Smooth muscle cell (in vitro differentiated cells): Measurements from ENCODE around the gene LCN6. TPM values are rescaled to one million over a fixed set of nuclear protein-coding genes. Genes with fewer than 3 reads are reported as not detected.

Source experiments
- DNase-seq: peaks from one replicate; lab custom pipeline; 2025; ENCODE audit not compliant: unreplicated experiment; lab: John Stamatoyannopoulos, UW
- H2AFZ ChIP-seq: fragments of 200-600 bp; sonication (generic); 2 replicates; pipeline ENCODE4 v1.6.0; 2016; ENCODE audit warnings: antibody characterized with exemption, low read depth, mild to moderate bottlenecking
- H3F3A ChIP-seq: fragments of 200-600 bp; sonication (generic); 2 replicates; pipeline ENCODE4 v1.6.0; 2017; ENCODE audit warnings: antibody characterized with exemption, low read depth
- H3K27ac ChIP-seq: fragments of 200-600 bp; sonication (generic); 2 replicates; pipeline ENCODE4 v1.5.1; 2016; ENCODE audit warnings: low read depth, mild to moderate bottlenecking
- H3K27me3 ChIP-seq: fragments of 200-600 bp; sonication (generic); 2 replicates; pipeline ENCODE4 v1.6.1; 2016; ENCODE audit warnings: low read depth, mild to moderate bottlenecking
- H3K36me3 ChIP-seq: fragments of 200-600 bp; sonication (generic); 2 replicates; pipeline ENCODE4 v1.5.1; 2016; ENCODE audit warnings: low read depth
- H3K4me1 ChIP-seq: fragments of 200-600 bp; sonication (generic); 2 replicates; pipeline ENCODE4 v1.5.1; 2016; ENCODE audit warnings: low read depth
- H3K4me2 ChIP-seq: fragments of 200-600 bp; sonication (generic); 2 replicates; pipeline ENCODE4 v1.6.0; 2016; ENCODE audit warnings: mild to moderate bottlenecking
- H3K4me3 ChIP-seq: fragments of 200-600 bp; sonication (generic); 2 replicates; pipeline ENCODE4 v1.5.1; 2016; ENCODE audit warnings: mild to moderate bottlenecking
- H3K79me2 ChIP-seq: fragments of 200-600 bp; sonication (generic); 2 replicates; pipeline ENCODE4 v1.6.0; 2016; ENCODE audit warnings: low read depth, mild to moderate bottlenecking
- H3K9ac ChIP-seq: fragments of 200-600 bp; sonication (generic); 2 replicates; pipeline ENCODE4 v1.6.0; 2016; ENCODE audit warnings: low read depth
- H3K9me3 ChIP-seq: fragments of 200-600 bp; sonication (generic); replicated peaks from 2 replicates; pipeline ENCODE4 v1.5.1; 2016; ENCODE audit warnings: low read depth
- H4K20me1 ChIP-seq: fragments of 200-600 bp; sonication (generic); 2 replicates; pipeline ENCODE4 v1.6.0; 2016; ENCODE audit warnings: low read depth
- CTCF ChIP-seq: fragments of 200-600 bp; sonication (generic); IDR thresholded peaks from 2 replicates; pipeline ENCODE4 v1.5.1; 2017; ENCODE audit warnings: borderline replicate concordance, mild to moderate bottlenecking, antibody characterized with exemption; ENCODE audit not compliant: insufficient read depth, poor library complexity, severe bottlenecking
- WGBS: methylation state at CpG from one replicate; pipeline ENCODE4 v1.1.7; 2016; ENCODE audit warnings: low lambda C conversion rate; 5-methylcytosine and 5-hydroxymethylcytosine counted together
- polyA plus RNA-seq: library from polyadenylated mRNA; unstranded; fragments of >200 nt; fragmentation: Nextera tagmentation; extraction: Ambion mirVana; gene quantifications from 2 replicates; pipeline ENCODE4 v1.2.1, GENCODE V29; 2016
- total RNA-seq: library from RNA; depleted of rRNA; stranded (reverse); fragments of >200 nt; gene quantifications from 2 replicates; pipeline ENCODE4 v1.2.3, GENCODE V29; 2014

LCN6 gene
- total and polyA plus RNA-seq, 2 experiments from 2014 or later = not detected

GRCh38 chr9:136750526-136750925 is 2.2 kb upstream of the LCN6 start:
- H3K9ac ChIP-seq = no peak overlapping the region
- 81% methylated on average over 2 of the region's 2 CpGs for WGBS
- no peak for TF ChIP-seq CTCF
- no peak overlapping the region for H3K27ac ChIP-seq
- no peak for DNase-seq
- H3K79me2 ChIP-seq = no peaks in the 10 kb centered on the region
- no peaks in the 10 kb centered on the region for H3K27me3 ChIP-seq
- no peak overlapping the region for H3K4me3 ChIP-seq
- no peaks in the 10 kb centered on the region for H3K36me3 ChIP-seq
- no peaks in the 10 kb centered on the region for H3K9me3 ChIP-seq
- H2AFZ ChIP-seq = no peak overlapping the region
- no peaks in the 10 kb centered on the region for H3F3A ChIP-seq
- H3K4me1 ChIP-seq = no peaks in the 10 kb centered on the region
- H4K20me1 ChIP-seq = no peaks in the 10 kb centered on the region
- no peak overlapping the region for H3K4me2 ChIP-seq

- no peak overlapping the region for H3K4me2 ChIP-seq
- H3K27ac ChIP-seq = no peak overlapping the region
- H3K79me2 ChIP-seq = no peaks in the 10 kb centered on the region
- H3K36me3 ChIP-seq = no peaks in the 10 kb centered on the region
- H2AFZ ChIP-seq = no peak overlapping the region
- no peaks in the 10 kb centered on the region for H4K20me1 ChIP-seq
- no peak overlapping the region for H3K4me3 ChIP-seq
- H3K9me3 ChIP-seq = no peaks in the 10 kb centered on the region
- no peaks in the 10 kb centered on the region for H3F3A ChIP-seq
- DNase-seq = no peak
- TF ChIP-seq CTCF = no peak
- WGBS = 91% methylated on average over 21 of the region's 21 CpGs
- no peaks in the 10 kb centered on the region for H3K4me1 ChIP-seq
- no peaks in the 10 kb centered on the region for H3K27me3 ChIP-seq
- no peak overlapping the region for H3K9ac ChIP-seq
These were observed 614 bp upstream of the LCN6 start for GRCh38 chr9:136748666-136749611.

DNA sequence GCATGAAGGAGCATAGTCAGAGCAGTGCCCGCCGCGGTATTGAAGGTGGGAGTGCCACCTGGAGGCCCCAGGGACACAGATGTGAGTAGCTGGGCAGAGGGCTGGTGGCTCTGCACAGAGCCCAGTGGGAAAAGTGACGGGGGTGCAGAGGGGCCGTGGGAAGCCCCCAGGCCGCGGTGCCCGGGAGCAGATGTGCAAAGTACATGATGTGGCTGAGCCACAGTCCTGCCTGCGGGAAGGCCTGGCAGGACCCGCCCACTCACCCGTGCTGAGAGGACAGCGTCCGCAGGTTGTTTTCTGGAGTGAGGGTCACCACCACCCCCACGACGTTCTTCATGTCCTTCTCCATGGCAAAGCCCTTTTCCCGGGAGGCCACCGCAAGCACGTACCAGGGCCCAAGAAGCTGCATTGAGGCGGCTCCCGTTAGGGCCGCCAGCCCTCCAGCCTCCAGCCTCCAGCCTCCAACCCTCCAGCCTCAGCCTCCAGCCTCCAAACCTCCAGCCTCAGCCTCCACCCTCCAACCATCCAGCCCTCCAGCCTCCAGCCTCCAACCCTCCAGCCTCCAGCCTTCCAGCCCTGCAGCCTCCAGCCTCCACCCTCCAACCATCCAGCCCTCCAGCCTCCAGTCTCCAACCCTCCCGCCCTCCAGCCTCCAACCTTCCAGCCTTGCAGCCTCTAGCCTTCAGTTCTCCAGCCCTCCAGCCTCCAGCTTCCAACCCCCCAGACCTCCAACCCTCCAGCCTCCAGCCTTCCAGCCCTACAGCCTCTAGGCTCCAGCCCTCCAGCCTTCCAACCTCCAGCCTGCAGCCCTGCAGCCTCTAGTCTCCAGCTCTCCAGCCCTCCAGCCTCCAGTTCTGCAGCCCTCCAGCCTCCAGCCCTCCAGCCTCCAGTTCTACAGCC is 914 bp downstream of the LCN6 start:
- Histone ChIP-seq H3K4me3 (no peak overlapping the region), H4K20me1 (no peaks in the 10 kb centered on the region), H3K36me3 (no peaks in the 10 kb centered on the region), H3F3A (no peaks in the 10 kb centered on the region), H2AFZ (no peak overlapping the region), H3K27ac (no peak overlapping the region), H3K27me3 (no peaks in the 10 kb centered on the region), H3K4me1 (no peaks in the 10 kb centered on the region), H3K4me2 (no peak overlapping the region), H3K9ac (no peak overlapping the region), H3K79me2 (no peaks in the 10 kb centered on the region), H3K9me3 (no peaks in the 10 kb centered on the region)
- no peak for DNase-seq
- WGBS = 91% methylated on average over 21 of the region's 22 CpGs
- TF ChIP-seq CTCF = no peak
